PC-3 (cell line): ENCODE data around the gene ITFG2.

Source experiments
- CTCF ChIP-seq: fragments of 300-600 bp; sonication (generic); conservative IDR thresholded peaks from 2 replicates; pipeline ENCODE4 v1.5.1; 2017; ENCODE audit warnings: antibody characterized with exemption, low read depth, mild to moderate bottlenecking, low read length
- EZH2 ChIP-seq: fragments of 300-600 bp; sonication (generic); IDR thresholded peaks from one replicate; pipeline ENCODE4 v1.6.1; 2017; ENCODE audit warnings: antibody characterized with exemption, mild to moderate bottlenecking, low read length; ENCODE audit not compliant: unreplicated experiment

GRCh38 chr12:2805143-2805520, 7.3 kb upstream of the ITFG2 start:
- TF ChIP-seq CTCF: no peak
- no peak for TF ChIP-seq EZH2
